Eye (tissue), 1 donor: ENCODE data around the gene CYREN.

Experiments used
- DNase-seq: peaks from one replicate; pipeline ENCODE4 v3.0.0-alpha.2; 2015

Gene CYREN

DNA sequence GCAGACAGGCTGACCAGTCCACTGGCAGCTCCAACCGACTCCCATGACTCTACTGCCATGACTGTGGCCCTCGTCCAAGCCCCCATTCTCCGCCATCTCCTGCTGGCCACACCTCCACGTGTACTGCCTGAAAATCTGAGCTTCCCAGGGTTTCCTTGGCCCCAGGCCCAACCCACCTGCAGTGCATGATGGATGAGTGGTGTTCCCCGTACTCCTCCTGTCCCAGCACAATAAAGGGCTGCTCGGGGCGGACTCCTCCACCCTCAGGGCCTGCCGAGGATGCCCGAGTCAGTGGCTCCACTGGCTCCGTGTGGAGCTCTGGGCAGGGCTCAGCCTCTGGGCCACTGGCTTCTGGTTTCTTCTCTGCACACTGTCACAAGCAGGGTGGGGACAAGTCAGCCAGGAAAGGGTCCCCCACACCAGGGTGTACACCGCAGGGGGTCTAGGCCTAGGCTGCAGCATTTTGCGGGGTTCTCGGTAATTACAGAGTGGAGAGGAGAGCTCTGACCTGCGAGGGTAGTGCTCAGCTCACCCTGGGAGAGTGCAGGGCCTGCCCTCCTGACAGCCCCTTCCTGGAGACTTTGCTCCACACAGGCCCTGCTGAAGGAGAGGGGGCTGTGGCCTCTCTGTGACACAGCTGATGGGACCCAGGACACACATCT is 25.6 kb upstream of the CYREN start:
- no peak for DNase-seq

GRCh38 chr7:135195156-135195555 is 24.6 kb upstream of the CYREN start:
- DNase-seq, result peak; percentile 56

- DNase-seq, result no peak
Observed at GRCh38 chr7:135194494-135195095, 24.1 kb upstream of the CYREN start.

- no peak for DNase-seq
Observed at GRCh38 chr7:135193615-135194081, 23.1 kb upstream of the CYREN start.

- DNase-seq, result no peak
Observed at GRCh38 chr7:135192914-135193536, 22.5 kb upstream of the CYREN start.

- DNase-seq, result no peak
Observed at GRCh38 chr7:135190703-135191102, 20.2 kb upstream of the CYREN start.

DNA sequence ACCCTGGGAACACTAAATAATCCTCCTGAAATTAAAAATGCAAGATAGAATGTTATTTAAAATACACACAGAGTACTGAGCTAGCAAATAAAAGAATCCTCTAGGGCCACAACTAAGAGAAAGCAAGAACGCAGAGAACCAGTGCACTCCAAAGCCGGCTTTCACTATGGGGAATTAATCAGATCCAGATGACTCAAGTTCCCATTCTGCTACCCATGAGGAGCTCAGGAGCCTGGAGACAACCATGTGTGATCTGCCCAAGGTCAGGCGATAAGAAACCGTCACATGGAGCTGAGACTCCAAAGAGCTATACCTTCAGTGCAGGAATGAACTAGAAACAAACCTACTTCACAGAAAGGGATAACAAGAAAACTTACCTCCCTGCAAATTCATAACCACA is 19.5 kb upstream of the CYREN start:
- no peak for DNase-seq

- no peak for DNase-seq
Observed at GRCh38 chr7:135189221-135189662, 18.7 kb upstream of the CYREN start.

DNA sequence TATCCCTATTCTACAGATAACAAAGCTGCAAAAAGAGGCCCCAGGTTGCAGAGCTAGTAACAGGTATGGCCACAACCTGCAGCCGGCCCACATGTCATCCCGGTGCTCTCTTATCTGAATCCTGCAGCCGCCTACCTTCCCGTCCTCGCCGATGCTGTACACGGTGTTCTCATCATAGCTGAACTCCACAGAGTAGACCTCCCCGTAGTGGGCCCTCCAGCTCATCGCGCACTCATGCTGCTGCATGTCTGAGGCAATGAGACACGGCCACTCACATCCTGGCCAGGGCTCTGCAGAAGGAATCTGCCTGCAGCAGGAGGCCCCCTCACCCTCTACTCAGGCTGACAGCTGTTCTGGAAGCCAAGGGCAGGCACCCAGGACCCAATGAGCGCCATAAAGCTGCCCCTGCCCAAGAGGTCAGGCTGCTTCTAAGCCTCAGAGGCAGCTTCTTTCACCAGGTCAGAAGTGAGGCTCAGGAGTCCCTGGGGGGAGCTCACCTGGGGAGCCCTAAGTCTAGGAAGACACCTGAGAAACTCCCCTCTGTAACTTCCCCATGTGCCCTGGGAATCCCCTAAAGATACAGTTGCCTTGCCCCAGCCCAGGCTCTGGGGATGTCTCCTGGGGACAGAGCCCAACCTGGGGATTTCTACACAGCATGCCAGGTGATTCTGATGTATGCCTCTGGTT is 17.9 kb upstream of the CYREN start:
- no peak for DNase-seq

GRCh38 chr7:135186841-135187253 is 16.3 kb upstream of the CYREN start:
- DNase-seq, result no peak

DNA sequence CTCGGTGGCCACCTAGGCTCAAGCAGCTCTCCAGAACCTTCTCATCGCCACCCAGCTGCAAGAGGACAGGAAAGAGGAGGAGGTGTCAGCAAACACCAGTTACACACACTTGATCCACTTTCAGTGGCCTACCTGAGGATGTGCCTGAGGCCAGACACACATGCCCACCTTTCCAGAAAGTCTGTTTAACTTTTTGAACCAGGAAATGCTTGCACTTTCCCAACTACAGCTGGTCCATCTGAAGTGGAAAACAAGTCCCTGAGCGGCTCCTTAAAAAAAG is 15.7 kb upstream of the CYREN start:
- no peak for DNase-seq

DNA sequence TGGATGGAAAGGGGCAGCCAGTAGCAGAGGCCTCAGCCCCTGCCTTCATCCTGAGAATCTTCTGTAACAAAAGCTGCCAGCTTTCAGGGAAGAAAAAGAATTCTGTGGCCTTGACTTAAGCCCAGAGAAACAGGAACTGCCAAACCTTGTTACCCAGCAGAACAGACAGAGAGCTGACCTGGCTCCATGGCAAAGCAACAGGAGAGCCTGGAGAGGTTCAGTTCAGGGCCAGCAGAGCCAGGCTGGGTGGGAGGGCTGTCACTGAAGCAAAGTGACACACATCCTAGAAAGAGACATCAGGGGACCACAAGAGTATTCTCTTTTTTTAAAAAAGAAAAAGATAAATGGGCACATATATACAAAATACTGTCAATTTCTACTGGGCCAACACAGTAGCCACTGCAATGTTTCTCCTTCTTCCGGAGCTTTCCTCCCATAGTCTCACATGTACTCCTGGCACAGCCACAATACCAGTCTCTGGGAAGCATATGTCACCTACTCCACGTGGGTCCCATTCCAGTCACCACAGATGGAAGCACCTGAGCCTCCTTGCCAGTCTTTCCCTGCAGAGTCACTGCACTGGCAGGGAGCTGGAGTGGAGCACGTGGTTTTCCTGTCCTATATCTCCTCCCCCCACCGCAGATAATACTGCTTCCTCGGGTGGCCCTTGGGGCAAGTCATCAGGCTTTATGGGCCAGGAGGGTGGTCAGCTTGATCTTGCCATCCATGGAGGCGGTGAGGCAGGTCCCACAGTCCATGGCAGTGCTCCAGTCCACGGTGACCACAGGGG is 15.2 kb upstream of the CYREN start:
- no peak for DNase-seq

- no peak for DNase-seq
Observed at GRCh38 chr7:135184254-135184841, 13.8 kb upstream of the CYREN start.

- no peak for DNase-seq
Observed at GRCh38 chr7:135183478-135183877, 13.0 kb upstream of the CYREN start.

DNA sequence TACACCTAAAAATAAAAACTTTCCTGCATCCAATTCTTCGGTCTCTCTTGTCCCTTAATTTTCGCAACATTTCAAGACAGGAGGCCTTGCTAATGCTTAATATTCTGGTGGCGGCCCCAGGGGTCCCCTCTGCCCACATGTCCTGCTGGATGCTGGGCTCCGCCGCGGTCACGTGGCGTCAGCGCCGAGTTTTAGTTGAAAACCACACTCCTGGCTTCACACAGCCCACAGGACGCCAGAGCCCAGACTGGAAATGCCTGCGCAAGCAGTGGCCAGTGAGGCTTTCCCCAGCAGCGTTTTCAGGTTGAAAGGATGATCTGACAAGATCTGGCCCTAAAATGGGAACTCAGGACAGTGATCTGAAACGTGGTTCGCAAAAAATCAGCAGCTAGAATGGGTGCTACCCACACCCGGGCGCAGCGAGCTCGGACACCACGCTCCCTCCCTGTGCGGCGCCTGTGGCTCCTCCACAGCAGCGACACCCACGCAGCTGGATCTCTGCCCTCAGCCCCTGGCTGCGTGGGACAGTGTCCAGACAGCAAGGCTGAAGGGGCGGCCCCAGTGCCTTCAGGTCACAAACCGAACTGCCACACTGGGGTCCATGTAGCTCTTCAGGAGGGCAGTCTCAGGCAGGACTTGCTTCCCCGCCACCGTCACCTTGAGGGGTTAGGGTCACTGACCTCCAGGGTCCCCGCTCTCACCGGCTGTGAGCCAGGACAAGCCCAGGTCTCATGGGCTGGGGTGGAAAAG is 11.6 kb upstream of the CYREN start:
- no peak for DNase-seq

DNA sequence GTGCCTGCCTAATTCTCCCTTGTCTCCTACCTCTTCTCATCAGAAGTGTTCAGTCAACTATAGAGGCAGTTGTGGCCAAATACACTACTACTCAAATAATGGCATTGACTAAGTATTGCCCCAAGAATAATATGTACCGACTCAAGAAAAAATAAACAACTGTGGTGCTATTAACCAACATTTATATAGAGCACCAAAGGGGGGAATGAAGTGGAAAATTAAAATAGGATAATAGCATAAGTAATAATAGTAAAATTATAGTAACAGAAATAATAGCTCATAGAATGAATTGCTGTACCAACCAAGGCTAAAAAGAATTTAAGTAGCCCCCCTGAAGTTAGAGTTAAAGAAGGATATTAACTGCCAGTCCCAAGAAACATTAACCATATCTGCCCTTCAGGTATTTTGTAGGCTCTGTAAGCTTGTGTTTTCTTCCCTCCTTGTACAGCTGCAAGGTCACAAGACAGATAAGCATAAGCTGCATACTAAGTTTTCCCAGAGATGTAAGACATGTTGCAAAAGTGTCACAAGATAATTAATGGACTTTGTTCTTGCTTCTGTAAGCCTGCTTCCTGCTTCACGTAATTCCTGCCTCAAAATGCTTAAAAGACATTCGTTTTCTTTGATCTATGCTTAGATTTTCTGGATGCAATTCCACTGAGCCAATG is 10.9 kb upstream of the CYREN start:
- peak; percentile 4 for DNase-seq

DNA sequence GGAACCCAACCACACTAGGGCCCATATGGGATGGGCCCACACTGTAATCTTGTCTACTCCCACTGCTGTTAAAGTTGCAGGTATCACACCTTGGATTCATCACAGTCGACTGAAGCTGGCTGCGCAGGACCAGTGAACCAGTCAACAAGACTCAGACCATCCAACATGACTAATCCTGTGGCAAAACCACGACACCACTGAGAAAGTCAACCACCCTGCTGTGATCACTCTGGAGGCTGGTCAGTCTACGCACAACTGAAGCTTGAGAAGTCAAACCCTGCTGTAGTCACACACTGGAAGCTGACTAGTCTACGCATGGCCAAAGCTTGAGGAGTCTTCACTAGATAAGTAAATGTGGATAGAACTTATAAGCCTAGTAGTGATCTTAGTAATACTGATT is 9.6 kb upstream of the CYREN start:
- DNase-seq, result no peak

GRCh38 chr7:135179321-135179925 is 8.9 kb upstream of the CYREN start:
- DNase-seq, result no peak

- no peak for DNase-seq
Observed at GRCh38 chr7:135178364-135178763, 7.9 kb upstream of the CYREN start.

DNA sequence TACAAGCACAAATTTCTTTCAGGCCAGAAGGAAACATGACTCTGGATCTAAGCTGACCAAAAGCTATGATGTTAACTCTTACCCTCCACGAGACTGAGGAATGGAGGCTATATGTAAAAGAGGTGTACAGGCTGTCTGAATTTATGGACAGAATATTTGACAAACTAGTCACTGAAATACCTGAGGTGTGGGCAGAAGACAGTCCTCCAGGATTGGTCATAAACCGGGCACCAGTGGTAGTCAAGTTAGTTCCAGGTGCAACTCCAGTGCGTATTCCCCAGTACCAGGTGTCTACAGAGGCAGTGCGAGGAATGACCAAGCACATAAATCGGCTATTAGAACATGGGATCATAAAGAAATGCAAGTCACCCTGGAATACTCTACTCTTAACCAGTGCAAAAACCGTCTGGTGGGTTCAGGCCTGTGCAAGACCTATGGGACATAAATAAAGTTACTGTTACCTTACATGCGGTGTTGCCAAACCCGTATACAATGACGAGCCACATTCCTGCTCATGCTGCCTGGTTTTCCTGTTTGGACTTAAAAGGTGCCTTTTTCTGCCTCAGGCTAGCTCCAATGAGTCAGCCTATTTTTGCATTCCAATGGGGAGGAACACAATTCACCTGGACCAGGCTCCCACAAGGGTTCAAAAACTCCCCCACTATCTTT is 6.7 kb upstream of the CYREN start:
- no peak for DNase-seq
